VCaP (cell line): Measurements from ENCODE around the gene XYLT1.

Experiments used
- H3K27ac ChIP-seq: fragments of 450-650 bp; 2 replicates; pipeline ENCODE4 v1.5.1; 2017
- TF ChIP-seq, protein P1 (sequence below): fragments of 450-650 bp; conservative IDR thresholded peaks from 2 replicates; pipeline ENCODE4 v1.5.1; 2017; ENCODE audit warnings: mild to moderate bottlenecking, moderate library complexity

Gene XYLT1

GRCh38 chr16:17117906-17118577 lies 352.7 kb downstream of the XYLT1 start:
- no peak overlapping the region for H3K27ac ChIP-seq
- TF ChIP-seq, protein P1, sequence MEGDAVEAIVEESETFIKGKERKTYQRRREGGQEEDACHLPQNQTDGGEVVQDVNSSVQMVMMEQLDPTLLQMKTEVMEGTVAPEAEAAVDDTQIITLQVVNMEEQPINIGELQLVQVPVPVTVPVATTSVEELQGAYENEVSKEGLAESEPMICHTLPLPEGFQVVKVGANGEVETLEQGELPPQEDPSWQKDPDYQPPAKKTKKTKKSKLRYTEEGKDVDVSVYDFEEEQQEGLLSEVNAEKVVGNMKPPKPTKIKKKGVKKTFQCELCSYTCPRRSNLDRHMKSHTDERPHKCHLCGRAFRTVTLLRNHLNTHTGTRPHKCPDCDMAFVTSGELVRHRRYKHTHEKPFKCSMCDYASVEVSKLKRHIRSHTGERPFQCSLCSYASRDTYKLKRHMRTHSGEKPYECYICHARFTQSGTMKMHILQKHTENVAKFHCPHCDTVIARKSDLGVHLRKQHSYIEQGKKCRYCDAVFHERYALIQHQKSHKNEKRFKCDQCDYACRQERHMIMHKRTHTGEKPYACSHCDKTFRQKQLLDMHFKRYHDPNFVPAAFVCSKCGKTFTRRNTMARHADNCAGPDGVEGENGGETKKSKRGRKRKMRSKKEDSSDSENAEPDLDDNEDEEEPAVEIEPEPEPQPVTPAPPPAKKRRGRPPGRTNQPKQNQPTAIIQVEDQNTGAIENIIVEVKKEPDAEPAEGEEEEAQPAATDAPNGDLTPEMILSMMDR, result no peak

GRCh38 chr16:17116595-17117322 lies 354.0 kb downstream of the XYLT1 start:
- H3K27ac ChIP-seq, result no peak overlapping the region
- TF ChIP-seq, protein P1, result no peak

DNA sequence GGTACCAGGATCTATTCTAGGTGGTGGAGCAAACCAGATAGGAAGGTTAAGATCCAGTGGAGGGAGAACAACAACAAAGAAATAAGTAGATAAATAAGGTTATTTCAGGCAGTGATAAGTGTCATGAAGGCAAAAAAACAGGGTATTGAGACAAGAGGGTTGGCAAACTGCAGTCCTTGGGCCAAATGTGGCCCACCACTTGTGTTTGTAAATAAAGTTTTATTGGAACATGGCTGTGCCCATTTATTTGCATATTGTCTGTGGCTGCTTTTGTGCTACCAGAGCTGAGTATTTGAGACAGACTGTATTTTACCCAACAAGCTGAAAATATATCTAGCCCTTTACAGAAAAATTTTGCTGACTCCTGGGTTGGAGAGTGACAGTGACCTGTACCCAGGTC lies 361.3 kb downstream of the XYLT1 start:
- TF ChIP-seq, protein P1, result no peak
- no peak overlapping the region for H3K27ac ChIP-seq

GRCh38 chr16:17108596-17108995 lies 362.2 kb downstream of the XYLT1 start:
- TF ChIP-seq, protein P1, result no peak
- no peak overlapping the region for H3K27ac ChIP-seq

DNA sequence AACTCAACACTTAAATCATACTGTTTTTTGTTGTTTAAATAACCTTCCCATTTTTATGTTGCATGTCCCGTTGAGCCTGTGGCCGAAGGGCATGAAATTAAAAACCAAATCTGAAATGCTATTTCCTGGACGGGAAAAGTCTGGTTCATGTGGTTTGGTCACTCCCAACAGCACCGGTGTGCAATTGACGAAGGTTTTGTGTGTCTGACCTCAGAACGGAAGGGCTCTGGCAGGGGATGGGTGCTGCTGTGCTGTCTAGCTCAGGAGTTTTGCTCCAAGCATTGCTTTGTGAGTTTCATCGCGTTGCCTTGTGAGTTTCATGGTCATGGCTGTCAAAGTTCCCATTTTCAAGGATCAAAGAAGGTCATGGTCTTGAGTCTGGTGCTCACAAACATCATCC lies 363.3 kb downstream of the XYLT1 start:
- no peak overlapping the region for H3K27ac ChIP-seq
- TF ChIP-seq, protein P1, result no peak

GRCh38 chr16:17106243-17106791 lies 364.4 kb downstream of the XYLT1 start:
- no peak overlapping the region for H3K27ac ChIP-seq
- TF ChIP-seq, protein P1, result no peak

DNA sequence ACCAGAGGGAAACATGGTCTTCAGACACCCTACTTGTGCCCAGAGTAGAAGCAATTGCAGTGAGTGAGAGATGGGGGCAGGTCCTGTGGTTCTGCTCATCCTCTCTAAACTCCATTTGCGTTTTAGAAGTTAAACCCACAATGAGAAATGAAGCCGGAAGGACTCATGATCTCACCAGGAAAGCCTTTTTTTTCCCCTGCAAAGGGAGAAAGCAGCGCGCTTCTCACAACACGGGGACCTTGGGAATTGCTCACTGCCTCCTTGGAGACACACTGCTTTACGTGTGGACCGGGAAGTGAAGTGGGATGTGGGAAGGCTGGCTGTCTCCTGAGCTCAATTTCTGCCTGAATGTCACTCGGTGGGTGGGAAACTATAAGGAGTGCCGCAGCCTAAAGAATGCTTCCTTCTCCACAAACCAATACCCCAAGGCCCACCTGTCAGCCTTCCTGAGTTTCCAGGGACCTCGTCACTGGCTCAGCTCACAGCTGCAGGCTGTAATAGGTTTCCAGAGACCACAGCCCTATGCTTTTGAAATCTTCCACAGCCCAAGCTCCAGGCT lies 365.4 kb downstream of the XYLT1 start:
- H3K27ac ChIP-seq, result no peak overlapping the region
- TF ChIP-seq, protein P1, result no peak
